HK-2 (cell line): ENCODE measurements around the gene SLC25A26.

ENCODE experiments used
- DNase-seq: peaks from one replicate; pipeline ENCODE4 v3.0.0-alpha.2; 2018; ENCODE audit not compliant: unreplicated experiment

The SLC25A26 gene

DNA sequence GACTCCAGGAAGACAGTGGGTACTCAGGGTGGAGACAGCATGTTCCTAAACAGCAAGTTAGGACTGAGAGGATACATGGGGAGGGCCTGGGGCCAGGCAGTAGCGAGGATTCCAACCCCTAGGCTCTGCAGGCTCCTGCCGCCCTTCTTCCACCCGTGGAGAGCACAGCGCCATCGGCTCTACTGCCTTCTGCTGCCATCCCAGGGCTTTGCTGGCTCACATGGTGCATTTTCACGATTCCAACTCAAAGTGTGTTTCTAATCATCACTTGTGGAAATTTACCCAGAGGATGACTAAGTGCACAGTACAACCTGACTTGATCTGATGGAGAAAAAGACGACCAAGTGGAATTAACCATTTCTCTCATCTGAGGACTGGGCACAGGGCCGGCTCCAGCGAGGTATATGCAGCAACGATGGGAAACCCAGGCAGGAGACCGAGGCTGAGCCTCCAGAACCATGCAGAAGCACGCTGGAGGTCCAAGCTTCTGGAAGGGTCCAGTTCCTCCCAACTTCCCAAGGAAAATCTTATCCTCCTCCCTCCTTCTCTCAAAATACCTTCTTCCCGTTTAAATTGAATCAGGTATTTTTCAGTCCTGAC lies 175.5 kb downstream of the SLC25A26 start:
- no peak for DNase-seq

DNA sequence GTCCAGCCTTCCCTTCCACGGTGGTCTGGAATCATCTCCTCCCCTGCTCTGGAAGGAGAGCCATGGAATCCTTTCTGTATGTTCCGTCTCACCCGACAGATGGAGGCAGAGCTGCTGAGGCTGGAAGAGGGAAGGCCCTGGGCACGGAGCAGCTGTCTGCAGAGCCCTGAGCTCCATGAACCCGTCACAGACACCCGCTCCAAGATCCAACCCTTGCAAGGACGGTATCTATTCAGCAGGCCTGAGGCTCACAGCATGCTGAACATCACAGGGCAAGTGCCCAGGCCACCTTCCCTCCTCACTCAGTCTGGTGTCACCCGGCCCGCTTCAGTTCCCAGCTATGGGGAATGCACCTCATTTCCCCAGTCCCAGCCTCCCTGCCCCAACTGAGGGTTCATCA lies 176.1 kb downstream of the SLC25A26 start:
- DNase-seq = no peak

DNA sequence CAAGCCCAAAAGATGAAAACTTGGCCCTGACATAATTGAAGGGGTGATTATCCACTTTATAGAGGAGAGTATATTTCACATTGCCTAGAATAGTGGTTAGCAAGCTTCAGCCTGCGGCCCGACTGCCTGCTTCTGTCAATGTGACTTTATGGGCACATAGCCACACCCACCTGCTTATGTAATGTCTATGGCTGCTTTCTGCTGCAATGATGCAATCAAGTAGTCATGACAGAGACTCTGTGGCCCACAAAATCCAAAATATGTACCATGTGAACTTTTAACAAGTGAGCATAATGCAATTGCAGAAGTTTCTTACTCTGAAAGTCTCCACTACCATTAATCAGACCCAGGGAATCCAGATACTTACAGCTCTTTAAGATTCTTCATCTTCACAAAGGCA lies 176.9 kb downstream of the SLC25A26 start:
- no peak for DNase-seq

DNA sequence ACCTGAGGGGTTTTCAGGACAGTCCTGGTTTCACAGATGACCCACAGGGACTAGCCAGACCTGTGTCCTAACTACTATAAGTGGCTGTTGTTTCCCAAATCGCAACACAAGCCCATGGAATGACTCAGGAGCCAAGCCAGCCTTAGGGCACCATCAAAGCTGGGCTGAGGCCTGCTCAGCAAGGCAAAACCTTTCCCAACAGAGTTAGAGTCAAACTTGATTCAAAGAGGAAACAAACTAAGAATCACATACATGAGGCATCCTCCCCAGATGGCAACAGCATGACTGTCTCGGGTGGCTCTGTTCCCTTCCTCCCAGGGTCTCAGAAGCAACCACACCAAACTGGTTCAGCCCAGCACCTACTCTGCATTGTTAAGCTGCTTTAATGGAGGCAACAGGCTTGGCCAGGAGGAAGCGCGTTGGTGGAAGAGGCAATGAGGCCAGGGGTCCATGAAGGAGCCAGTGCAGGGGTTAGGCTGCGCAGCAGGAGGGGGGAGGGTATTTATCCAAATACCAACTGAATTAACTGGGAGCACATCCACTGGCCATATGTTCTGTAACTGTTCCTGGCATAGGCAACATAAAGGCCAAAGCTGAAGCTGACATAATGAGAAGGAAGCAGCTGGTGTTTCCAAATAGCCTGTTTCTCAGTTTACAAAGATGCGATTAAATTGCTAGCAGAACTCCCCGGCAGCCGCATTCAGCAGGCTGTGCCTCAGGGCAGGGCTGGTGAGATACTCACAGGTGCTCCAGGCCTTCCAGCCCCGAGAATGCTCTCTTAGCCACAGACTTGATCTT lies 177.6 kb downstream of the SLC25A26 start:
- no peak for DNase-seq

DNA sequence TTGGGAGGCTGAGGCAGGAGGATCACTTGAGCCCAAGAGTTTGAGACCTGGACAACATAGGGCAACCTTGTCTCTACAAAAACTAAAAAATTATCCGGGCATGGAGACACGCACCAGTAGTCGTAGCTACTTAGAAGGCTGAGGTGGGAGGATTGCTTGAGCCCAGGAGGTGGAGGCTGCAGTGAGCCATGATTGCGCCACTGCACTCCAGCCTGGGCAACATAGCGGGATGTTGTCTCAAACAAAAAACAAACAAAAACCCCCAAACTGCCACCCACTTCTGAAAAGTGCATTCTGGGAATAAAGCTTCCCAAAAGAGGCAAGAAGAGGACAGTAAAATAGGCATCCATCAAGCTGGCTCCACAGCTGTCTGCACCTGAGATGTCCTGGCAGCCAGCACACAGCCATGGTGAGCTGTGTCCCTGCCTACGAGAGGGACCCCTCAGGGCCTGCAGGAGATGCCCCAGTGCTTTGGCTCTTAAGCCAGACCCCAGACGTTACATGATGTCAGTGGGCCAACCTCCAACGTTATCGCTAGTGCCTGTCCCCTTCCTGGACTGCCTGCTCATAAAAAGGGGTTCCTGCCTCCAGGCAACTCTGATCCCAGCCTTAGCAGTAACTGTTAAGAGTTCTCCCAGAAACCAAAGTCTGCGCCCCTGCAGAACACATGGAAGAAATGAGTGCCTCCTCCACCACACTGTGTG lies 178.9 kb downstream of the SLC25A26 start:
- no peak for DNase-seq

DNA sequence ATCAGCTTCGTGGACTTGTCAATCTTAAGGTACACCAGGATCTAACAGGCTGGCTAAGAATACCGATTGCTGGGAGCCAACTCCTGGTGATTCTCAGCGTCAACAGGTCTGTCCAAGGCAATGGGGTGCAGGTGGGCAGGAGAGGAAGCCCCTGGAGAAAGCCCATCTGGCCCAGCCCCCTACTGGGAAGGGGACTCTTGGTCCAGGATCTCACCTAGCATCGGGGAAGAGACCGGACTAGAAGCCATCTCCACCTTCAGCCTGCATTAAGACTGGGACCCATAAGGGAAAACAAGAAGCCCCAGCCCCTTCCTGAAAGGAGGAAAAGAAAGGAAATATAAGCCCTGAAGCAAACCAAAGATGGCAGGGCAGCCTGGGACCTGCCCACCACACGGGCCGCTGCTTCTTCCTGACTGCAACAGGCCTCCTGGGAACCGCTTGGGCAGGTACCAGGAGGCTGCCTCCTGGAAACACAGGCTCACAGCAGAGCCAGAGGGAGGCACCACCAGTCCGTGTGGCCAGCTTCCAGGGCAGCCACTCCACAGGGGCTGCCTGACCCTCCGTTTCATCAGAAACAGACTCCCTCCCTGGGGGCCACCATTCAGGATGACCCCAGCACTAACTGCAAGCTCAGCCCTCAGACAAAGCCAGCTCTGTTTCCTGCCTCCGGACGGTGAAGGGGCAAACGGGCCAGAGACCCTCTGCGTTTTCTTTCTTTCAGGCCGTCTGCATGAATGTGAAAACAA lies 179.8 kb downstream of the SLC25A26 start:
- no peak for DNase-seq

DNA sequence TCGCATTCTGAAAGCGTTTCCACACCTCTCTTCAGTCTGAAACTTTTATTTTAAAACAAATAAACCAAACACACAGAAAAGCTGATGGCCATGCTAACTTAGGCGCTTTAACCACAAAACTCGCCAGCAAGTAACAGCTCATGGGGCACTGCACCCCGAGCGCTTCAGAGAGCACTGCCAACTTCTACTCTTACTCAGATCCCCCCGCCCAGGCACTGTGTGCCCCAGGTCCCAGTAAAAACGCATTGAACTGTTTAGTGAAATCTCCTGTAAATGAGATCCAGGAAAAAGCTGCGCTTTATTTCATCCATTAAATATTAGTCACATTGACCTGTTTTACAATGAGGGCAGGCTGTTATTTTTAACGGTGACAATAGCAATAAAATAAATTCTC lies 180.4 kb downstream of the SLC25A26 start:
- DNase-seq = no peak

DNA sequence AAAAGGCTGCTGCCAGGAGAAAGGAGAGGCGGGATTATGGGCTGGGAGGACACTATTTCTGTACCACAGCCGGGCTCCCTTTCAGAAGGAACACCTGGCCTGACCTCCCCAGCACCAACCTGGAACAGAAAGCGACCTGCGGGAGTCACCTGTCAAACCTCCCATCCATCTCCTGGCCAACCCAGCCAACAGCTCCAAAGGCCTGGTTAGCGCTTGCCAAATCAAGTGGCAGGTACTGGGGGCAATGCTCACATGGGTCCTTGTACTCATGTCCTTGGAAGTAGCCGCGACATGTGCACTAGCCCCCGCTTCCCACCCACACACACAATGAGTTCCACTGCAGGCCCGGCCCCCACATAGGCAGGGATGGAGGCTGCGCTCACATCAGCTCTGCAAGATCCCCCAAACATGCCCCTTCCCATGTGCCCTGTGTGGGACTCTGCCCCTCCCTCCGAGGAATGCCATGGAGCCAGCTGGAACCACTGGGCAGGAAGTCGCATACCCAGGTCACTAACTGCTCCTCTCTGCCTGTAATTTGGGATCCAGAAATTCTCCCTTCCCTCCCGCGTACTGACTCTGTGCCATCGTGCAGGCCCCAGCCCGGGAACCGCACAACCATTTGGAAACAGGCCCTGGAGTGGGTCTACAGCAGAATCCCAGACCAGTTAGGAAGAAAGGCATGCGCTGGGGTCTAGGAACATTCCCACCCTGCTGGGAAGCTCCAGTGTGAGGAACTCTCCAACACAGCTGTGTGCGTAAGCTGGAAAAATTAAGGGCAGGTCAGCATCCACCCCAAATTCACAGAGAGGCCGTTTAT lies 181.1 kb downstream of the SLC25A26 start:
- DNase-seq = no peak

DNA sequence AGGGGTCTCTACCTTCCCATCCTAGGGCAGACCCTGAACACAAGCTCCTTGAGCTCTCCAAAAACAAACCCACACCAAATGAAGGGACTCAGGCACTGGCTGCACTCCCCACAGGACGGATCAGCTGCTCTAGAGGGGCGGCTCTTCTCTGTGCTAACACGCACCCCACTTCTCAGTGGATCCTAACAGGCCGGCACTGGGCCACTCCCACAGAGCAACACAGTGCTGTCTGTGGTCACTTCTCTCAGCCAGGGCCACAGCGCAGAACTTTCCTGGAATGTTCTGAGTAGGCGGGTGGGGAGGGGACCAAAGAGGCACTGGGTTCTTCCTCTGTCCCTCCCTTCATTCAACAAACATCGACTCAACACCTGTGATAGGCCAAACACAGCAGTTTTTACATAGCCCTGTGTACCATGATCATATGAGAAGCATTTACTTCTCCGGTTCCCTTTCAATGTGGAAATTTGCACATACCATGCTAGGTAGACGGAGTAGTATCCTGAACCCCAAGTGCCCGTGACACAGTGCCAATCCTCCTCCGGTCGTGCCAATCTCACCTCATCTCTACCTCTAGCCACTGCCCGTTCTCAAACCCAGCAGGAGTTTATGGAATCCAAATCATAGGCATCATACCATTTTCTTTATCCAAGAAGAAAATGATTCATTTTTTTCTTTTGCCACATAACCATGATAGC lies 181.9 kb downstream of the SLC25A26 start:
- DNase-seq = no peak

DNA sequence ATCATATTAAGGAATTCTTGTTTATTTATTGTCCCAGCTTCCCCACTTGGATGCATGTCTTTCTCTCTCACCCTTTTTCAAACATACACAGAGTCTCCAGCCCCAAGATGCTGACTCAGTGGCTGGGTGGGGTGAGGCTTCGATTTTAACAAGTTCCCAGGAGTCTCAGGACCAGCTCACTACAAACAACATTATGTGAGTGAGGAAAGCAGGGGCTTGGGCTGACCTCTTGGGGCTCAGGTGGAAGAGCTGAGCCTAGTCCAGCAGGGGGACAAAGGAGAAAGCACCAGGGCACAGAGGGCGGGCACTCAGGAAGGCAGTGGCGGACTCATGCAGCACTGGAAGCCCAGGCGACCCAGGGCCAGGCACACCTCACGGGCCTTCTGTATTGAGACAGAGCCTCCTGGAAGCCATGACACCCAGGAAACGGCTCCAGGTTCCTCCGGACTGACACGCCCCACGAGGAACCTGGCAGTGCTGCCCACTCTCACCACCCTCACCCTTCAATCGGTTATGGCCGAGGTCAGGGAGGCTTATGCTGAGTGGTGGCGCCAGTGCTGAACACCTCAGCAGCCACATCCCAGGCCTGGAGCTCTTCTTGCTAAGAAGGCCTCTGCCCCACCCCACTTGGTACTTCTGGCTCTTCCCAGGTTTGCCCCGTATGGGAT lies 182.7 kb downstream of the SLC25A26 start:
- no peak for DNase-seq

DNA sequence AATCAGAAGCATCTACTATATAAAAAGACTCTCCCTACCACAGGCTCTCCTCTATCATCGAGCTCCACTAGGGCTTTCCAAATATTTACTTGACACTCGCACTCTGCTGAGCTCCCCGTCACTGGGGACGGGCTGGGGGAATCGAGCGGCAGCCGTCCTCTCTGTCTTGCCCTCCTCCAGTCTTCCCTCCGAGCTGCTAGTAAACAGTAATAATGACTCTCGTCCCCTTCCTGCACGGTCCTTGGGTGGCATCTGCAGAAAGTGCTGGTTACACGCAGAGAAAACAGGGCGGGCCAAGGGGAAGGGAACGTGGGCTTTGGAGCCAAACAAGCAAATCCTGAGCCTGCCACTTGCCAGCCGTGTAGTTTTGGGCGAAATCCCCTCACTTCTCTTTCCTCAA lies 183.4 kb downstream of the SLC25A26 start:
- DNase-seq = no peak

DNA sequence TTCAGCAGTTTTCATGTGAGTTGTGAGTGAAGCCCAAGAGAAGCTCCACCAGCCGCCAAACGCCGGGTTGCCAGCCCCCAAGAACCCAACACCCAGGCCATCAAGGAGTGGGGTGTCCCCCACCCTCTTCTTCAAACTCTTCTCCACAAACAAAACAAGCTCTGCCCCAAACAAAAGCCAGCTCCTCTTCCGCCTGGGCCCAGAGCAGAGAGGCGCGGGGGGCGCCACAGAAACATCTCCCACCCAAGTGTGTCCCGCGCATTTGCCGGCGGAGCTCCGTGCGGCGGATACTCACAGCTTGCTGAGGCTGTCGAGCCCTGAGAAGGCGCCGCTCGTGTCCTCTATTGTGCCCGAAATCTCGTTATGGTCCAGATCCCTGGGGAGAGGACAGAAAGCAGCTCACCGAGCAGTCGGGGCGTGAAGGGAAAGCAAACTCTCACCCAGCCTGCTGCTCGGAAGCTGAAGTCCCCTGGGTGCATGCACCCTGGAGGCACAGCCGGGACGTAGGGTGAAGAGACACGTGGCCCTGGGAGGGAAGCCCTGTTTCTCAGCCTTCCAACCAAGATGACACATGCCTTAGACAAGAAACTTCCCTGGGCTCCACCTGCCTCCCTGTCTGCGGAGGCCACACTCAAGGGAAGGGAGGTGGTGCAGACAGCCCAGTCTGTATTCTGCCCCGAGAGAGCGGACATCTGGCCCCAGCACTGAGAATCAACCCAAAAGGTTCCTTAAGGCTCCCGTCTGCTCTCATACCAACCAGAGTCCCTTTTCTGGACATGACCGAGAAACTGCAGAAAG lies 184.3 kb downstream of the SLC25A26 start:
- no peak for DNase-seq

DNA sequence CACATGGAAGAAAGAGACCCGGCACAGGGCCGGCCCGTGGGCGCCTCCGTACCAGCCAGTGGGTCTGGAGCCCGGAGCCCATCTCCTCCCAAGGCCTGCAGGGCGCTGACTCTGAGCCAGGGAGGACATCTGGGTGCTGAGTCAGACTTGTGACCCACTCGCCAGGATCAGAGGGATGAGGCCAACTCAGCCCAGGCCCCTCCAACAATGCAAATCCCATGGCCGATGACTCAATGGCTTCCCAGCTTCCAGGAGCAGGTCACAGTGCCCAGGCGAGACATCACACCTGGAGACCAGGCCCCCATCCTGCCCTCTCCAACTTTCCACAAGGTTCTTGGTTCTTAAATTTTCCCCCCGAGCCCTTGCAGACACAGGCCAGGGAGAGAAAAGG lies 184.9 kb downstream of the SLC25A26 start:
- DNase-seq = peak; percentile 24

DNA sequence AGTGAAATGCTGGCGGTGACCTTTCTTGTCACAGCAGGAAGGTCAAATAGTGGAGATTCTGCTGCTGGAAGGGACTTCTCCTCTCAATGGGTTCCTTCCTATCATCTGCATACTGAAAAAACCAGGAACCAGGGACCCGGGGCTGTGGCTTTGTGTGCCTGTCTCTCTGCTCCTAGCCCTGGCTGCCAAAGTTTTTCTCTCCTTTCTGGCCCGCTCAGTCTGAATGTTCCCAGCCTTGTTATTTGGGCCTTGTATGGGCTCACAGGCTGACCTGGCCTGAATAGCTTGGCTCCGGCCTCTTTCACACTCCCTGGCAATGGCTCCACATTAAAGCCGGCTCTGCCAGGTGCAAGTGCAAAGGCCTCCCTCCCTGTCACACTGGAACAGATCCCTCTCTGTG lies 185.4 kb downstream of the SLC25A26 start:
- no peak for DNase-seq

DNA sequence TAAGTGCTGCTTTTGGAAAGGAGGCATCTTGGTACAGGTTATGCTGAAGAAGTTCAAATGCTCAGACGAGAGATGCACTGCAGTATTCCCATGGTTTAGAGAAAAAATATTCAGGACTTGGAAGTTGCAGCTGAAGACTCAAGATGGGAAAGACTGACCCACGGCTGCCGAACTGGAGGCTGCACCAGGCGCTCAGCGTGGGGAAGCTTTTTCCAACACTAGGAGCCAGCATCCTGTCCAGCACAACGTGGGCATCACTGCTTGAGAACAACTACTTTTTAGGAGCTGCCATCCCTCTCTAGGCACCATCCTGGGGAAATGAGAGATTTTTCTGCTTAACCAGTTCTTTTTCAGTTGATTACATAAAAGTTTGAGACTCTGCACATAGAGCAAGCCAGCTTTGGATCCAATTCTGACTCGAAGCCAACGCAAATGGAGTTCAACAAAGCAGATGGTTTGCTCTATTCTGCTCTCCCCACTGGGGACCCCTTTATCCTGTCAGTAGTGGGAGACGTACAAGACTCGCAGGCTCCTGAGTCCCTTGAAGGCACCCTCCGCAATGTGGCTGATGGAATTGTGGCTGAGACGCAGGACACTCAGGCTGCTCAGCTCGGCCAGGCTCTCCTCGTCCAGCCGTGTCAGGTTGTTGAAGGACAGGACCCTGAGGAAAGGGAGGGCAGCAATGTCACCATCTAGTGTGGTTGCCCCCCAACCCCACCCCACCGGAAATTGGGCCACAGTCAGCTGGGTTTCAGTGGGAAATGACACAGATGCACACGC lies 186.2 kb downstream of the SLC25A26 start:
- no peak for DNase-seq

DNA sequence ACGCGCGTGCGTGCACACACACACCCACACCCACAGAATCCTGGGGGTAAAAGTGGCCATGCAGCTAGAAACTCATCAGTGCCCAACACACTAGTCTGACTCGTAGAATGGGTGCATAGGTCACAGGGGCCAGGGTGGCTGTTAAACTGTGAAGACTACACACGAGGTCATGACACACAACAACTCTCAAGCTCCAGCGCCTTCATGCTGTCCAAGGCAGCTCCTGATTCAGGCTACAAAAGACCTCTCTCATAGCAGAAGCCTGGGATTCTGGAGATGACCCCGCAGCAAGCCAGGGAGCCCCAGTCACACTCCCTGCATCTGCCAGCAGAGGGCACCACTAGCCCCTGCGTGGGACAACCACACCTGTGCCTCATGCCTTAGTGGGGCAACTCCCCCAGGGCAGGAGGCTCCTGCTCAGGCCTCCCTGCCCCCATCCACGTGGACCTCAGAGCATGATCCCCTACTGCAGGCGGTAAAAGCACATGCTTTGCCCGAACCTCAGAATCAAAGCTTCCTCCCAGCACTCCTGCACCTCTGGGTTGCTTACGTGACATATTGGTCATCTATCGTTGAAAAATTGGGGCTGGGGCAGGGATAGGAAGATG lies 186.9 kb downstream of the SLC25A26 start:
- DNase-seq = peak; percentile 65

DNA sequence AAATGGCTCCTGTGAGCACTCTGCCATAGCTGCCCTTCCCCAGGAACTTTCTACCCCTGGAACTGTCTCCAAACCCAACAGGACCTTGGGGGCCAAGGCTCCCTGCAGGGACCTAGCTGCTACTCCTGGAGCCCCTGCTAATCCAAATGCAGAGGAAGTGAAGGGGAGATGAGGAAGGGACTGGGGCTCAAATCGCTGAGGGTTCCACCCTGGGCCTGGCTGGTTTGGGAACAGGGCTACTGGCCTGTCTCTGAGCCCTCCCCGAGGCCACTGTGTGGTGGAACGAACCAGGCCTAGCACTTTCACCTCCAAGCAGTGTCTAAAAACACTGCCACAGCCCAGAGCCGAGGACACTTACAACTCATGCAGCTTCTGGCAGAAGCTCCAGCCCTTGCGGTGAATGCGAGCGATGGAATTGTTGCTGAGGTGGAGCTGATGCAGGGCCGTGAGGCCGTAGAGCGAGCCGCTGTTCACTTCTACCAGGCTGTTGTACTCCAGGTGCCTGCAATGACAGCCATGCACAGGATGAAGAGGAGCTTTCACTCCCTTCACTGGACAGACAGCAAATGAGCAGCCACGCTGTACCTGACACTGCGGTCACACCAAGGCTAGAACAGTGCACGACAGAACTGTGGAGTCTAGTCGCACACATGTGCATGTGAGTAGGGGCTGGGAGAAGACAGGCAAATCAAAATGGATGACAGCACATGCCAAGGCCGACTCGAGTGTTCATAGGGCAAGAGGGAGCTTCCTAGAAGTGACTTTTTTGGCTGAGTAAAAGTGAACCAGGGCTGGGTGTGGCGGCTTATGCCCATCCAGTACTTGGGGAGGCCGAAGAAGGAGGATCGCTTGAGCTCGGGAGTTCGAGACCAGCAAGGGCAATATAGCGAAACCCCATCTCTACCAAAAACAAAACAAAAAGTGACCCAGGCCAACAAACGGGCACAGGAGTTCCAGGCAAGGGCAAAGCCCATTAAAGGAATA lies 189.3 kb downstream of the SLC25A26 start:
- no peak for DNase-seq
